GM18907 (cell line): ENCODE data around the gene HOXA3.

ENCODE experiments used
- ATAC-seq: cut with Tn5 transposase; IDR thresholded peaks from one replicate; pipeline ENCODE4 v1.9.1; 2021; ENCODE audit warnings: mild to moderate bottlenecking, moderate library complexity; ENCODE audit not compliant: unreplicated experiment

The HOXA3 gene

GRCh38 chr7:27116962-27117886 lies 35.2 kb downstream of the HOXA3 start:
- no peak for ATAC-seq

- ATAC-seq, result no peak
Measured at GRCh38 chr7:27116031-27116961, 36.1 kb downstream of the HOXA3 start.

- no peak for ATAC-seq
Measured at GRCh38 chr7:27115221-27116026, 37.0 kb downstream of the HOXA3 start.

- no peak for ATAC-seq
Measured at GRCh38 chr7:27114881-27115220, 37.5 kb downstream of the HOXA3 start.

DNA sequence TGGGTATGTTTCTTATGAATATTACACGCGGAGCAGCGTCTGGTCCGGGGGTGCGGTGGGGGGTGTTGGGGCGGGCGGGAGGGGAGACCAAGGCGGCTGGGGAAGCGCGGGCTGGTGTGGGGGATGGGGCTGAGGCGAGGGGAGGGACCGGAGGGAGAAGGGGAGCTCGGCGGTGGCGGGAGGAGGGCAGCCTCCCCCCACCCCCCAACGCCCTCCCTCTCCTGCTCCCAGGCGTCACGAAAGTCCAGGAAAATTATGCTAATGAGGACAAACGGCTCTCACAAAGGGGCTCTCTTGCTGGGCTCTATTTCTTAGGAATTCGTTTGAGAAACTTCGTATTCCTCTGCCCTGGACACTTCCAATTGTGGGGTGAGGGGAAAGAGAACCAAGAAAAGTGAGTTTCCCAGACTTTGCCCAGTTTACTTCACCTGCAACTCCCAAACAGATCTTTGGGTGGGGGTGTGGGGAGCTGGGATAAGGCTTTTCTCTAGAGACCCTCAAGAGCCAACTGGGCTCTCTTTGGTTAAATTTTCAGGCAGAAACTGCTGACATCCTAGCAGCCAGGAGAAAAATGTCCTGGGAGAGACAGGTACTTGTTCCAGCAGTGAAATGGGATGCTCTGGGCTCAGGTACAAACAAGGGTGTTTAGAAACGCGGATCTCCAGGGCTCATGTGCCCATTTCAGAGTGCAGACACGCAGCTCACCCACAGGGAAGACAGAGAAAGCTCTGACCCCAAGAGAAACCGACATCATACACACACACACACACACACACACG lies 38.2 kb downstream of the HOXA3 start:
- ATAC-seq, result no peak

GRCh38 chr7:27112955-27113949 lies 39.1 kb downstream of the HOXA3 start:
- no peak for ATAC-seq

DNA sequence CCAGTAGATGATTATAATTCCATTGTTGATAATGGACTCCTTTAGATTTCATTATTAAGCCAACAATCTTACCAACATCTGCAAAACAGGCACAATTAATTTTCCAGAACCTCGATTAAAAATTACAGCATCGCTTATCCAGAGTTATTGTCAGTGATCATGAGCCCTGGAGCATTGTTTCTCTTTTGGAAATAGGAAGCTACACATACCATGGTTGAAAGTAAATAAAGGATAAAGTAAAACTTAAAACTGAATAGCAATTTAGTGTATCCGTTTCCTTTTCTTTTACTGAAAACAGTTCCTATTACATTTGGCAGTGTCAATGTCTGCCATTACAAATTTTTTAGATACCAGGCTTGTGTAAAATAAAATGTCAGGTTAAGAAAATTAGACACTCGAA lies 40.0 kb downstream of the HOXA3 start:
- no peak for ATAC-seq

DNA sequence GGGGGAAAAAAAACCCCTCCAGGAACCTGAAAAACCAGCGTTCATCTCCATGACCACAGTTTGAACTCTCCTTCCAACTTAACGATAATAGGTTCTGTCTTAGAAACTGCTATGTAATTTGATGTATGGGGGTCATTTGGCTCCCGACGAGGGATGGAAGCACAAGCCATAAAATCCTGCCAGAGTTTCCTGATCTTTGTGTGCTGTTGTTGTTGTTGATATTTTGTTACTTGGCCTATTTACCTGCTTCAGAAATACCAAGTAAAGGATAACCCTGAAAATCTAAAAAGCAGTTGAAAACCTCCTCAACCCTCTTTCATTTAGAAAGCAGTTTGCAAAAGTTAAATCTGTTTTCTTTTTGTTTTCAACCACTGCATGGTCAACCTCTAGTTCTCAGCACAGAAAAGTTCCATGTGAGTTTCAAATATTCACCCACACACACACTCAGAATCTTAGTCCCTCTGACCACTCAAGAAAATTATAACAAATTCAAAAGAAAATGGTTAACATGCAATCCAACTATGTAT lies 40.6 kb downstream of the HOXA3 start:
- no peak for ATAC-seq

DNA sequence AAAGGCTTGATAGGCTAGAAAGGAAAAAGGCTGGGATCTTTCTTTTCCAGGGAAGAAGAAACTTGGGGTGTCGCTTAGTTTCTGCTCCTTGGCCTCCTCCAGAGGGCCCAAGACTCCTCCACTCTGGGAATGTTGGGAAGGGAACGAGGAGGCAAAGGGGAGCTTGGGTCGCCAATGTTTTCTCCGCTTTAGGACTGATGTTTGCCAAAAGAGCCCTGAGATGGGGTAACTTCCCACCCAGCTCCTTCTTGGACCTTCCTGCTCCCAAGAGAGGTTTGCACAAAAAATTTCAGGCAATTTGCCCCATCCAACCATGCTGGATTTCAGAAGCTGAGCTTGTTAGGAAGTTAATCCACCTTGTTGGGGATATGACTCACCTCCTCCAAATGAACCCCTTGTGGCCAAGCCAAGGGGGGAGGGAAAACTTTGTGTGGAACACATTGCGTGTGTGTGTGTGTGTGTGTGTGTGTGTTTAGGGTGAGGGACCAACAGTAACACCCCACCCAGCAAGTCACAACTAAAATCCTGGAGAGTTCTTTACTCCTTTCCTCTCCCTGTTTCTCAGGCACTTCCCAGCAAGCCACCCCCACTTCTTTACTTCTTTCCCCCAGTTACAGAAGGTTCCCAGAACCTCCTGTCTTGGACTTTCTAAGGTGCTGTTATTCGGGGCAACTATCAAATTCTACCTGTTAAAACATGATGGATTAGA lies 41.2 kb downstream of the HOXA3 start:
- ATAC-seq, result no peak

DNA sequence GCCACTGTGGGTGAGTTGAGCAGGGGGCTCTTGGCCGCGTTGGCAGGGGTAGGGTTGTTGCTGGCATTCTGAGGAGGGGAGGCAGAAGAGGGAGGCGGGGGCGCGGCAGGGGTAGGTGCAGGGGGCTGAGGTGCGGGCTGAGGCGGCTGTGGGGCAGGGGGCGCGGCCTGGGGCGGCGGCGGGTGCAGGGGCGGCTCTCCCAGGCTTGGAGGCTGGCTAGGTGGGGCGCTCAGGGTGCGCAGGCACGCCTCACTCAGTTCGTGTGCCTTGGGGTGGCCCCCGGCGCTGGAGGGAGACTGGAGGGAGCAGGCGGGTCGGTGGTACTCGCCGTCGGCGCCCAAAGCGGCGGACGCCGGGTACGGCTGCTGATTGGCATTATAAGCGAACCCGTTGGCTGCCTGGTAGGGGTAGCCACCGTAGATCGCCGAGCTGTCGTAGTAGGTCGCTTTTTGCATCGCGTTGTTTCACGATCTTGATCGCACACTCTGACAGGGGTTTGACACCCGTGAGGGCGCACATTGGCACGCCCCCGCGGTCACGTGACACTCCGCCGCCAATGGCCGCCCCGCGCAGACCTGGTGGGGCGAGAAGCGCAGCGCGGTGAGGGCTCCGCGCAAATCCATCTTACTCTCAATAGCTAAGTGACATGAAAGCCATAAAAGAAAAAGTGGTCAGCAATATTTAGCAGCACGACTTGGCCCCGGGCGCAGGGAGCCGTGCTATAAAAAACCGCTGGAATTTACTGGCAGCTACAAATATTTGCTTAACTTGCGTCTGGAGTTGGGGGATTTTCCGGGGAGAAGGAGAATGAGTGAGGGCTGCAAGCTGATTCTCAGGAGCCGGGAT lies 42.0 kb downstream of the HOXA3 start:
- ATAC-seq, result no peak

DNA sequence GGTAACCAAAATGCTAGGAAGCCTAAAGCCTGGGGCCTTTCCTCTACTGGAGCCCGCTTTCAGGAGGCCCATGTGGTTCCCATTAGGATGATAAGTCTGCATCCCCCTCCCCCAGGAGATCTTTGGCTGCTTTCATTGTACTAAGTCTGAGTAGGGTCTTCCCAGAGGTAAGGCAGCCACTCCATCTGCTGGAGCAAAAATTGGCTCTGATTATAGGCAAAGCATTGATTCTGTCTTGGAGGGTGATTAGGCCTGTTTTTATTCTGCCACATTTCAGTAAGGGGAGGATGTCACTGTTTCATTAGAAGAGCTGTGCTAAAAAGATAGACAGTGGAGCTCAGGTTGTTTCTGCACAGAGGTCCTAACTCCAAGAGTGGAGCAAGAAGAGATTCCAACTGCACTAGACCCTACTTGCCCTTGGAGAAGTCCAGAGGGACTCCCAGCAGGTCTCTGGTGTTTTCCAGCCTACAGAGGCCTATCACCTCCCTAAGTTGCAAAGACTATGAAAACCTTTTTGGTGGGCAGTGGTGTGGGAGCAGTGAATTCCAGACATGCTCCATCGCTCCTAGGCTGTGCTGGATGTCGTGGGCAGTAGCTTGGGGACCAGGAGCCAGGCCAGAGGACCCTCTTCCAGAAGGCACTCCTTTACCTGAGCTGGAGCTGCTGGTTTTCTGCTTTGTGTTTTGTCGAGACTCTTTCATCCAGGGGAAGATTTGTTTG lies 42.8 kb downstream of the HOXA3 start:
- no peak for ATAC-seq

DNA sequence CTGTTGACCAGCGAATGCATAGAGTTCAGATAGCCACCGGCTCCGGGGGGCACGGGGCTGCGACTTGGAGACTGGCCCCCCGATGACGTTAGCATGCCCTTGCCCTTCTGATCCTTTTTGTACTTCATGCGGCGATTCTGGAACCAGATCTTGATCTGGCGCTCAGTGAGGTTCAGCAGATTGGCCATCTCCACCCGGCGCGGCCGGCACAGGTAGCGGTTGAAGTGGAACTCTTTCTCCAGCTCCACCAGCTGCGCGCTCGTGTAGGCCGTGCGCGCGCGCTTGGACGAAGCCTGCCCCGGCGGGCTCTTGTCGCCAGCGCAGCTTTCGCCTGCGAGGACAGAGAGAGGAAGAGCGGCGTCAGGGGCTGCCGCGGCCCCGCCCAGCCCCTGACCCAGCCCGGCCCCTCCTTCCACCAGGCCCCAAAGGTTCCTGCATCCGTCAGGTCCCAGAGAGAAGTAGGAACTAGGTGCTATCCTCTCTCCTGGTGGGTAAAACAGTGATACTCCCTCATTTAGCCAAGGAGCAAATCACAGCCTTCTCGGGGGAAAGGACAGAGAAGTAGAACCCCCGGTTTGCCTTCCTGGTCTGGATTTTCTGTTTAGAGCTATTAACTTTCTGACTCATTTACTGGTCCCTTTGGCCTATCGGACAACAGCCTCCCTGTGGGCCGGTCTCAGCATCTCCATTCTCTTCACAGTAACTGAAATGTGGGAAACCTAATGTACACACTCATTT lies 43.8 kb downstream of the HOXA3 start:
- ATAC-seq, result no peak

DNA sequence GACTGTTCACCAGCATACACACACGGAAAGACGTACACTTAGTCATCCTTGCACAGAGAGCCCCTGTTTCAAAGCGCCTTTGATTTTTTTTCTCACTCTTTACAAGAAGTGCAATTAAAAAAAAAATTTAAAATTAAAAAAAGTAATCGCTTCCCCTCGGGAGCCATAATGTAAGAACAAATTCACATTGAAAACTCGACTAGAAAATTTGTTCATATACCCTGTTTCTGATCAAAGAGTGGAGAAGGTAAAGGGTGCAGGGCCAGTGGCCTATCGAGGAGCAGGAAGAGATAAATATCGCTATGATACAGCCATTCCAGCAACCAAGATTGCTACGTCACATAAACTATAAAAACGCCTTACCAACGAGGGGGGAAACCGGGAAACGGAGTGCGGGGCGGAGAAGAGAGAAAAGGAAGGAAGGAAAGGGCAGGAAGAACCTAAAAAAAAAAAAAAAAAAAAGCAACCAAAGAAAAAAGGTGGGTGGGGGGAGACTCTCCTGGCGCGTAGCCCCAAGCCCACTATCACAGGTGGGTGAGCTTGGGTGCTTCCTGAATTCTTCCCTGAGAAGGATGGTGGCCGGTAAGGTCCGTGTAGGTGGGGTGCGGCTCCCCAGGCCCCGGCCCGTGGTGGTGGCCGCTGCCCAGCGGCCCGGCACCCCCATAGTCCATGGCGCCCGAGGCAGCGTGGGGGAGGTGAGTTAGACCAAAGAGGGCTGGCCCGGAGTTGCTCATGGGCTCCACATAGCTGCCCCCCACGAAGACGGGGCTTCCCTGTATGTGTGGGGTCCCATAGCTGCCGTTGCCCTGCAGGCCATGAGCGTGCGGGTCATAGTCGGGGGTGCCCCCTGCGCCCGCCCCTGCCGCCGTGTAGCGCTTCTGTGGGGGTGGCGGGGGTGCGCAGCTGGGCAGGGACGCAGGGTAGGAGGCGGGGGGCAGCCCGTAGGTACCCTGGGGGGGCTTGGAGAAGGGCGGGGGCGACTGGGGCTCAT lies 44.7 kb downstream of the HOXA3 start:
- no peak for ATAC-seq

GRCh38 chr7:27106901-27107240 lies 45.5 kb downstream of the HOXA3 start:
- ATAC-seq, result no peak
